Neural progenitor cell (in vitro differentiated cells): ENCODE measurements around the gene PARD3B. TPM values are rescaled to one million over a fixed set of nuclear protein-coding genes. Genes with fewer than 3 reads are reported as not detected.

Experiments
- DNase-seq: peaks from one replicate; pipeline ENCODE4 v3.0.0-alpha.2; 2016; ENCODE audit warnings: low spot score
- H2AFZ ChIP-seq: fragments of 200-600 bp; sonication (generic); replicated peaks from 2 replicates; pipeline ENCODE4 v1.6.1; 2016; ENCODE audit warnings: antibody characterized with exemption
- H3F3A ChIP-seq: fragments of 200-600 bp; sonication (generic); 2 replicates; pipeline ENCODE4 v1.6.1; 2016; ENCODE audit warnings: antibody characterized with exemption, low read depth
- H3K27ac ChIP-seq: fragments of 200-600 bp; sonication (generic); 2 replicates; pipeline ENCODE4 v1.5.1; 2016; ENCODE audit warnings: mild to moderate bottlenecking
- H3K27me3 ChIP-seq: fragments of 200-600 bp; sonication (generic); 2 replicates; pipeline ENCODE4 v1.6.1; 2016; ENCODE audit warnings: mild to moderate bottlenecking, moderate library complexity
- H3K36me3 ChIP-seq: fragments of 200-600 bp; sonication (generic); 2 replicates; pipeline ENCODE4 v1.5.1; 2016
- H3K4me1 ChIP-seq: fragments of 200-600 bp; sonication (generic); 2 replicates; pipeline ENCODE4 v1.6.1; 2016; ENCODE audit warnings: mixed run types
- H3K4me2 ChIP-seq: fragments of 200-600 bp; sonication (generic); 2 replicates; pipeline ENCODE4 v1.6.1; 2016
- H3K4me3 ChIP-seq: fragments of 200-600 bp; sonication (generic); 2 replicates; pipeline ENCODE4 v1.5.1; 2016
- H3K79me2 ChIP-seq: fragments of 200-600 bp; sonication (generic); 2 replicates; pipeline ENCODE4 v1.6.1; 2016; ENCODE audit warnings: low read depth
- H3K9ac ChIP-seq: fragments of 200-600 bp; sonication (generic); 2 replicates; pipeline ENCODE4 v1.6.1; 2016
- H3K9me3 ChIP-seq: fragments of 200-600 bp; sonication (generic); 2 replicates; pipeline ENCODE4 v1.5.1; 2016; ENCODE audit warnings: low read depth
- H4K20me1 ChIP-seq: fragments of 200-600 bp; sonication (generic); 2 replicates; pipeline ENCODE4 v1.6.1; 2016; ENCODE audit warnings: low read depth
- H3K27ac Mint-ChIP-seq: 3 replicates; pipeline ENCODE4 v1.8.0; 2021; ENCODE audit warnings: mixed read lengths
- H3K27me3 Mint-ChIP-seq: 2 replicates; pipeline ENCODE4 v1.8.0; 2022; ENCODE audit warnings: low read depth, mild to moderate bottlenecking, inconsistent platforms, moderate library complexity, mixed read lengths; ENCODE audit not compliant: insufficient read depth
- H3K36me3 Mint-ChIP-seq: 3 replicates; pipeline ENCODE4 v1.8.0; 2021; ENCODE audit warnings: mixed read lengths
- H3K4me1 Mint-ChIP-seq: 3 replicates; pipeline ENCODE4 v1.8.0; 2021; ENCODE audit warnings: mixed read lengths
- H3K4me3 Mint-ChIP-seq: 3 replicates; pipeline ENCODE4 v1.8.0; 2021; ENCODE audit warnings: mild to moderate bottlenecking, moderate library complexity, mixed read lengths
- H3K9me3 Mint-ChIP-seq: 3 replicates; pipeline ENCODE4 v1.8.0; 2020; ENCODE audit warnings: mixed read lengths
- CTCF ChIP-seq: fragments of 200-600 bp; sonication (generic); IDR thresholded peaks from 2 replicates; pipeline ENCODE4 v1.5.1; 2017; ENCODE audit warnings: antibody characterized with exemption, mild to moderate bottlenecking
- EZH2 ChIP-seq: fragments of 200-600 bp; sonication (generic); IDR thresholded peaks from 2 replicates; pipeline ENCODE4 v1.6.1; 2017; ENCODE audit warnings: antibody characterized with exemption, mild to moderate bottlenecking, moderate library complexity
- EZH2phosphoT487 ChIP-seq: fragments of 200-600 bp; sonication (generic); IDR thresholded peaks from 2 replicates; pipeline ENCODE4 v1.6.1; 2017; ENCODE audit warnings: antibody characterized with exemption
- total RNA-seq: library from RNA; depleted of rRNA; stranded (reverse); fragments of >200 nt; gene quantifications from 2 replicates; pipeline ENCODE4 v1.2.3, GENCODE V29; 2015; ENCODE audit warnings: low replicate concordance

Gene PARD3B
- total RNA-seq, 1 donor from 2014 or later = 8.4 TPM

DNA sequence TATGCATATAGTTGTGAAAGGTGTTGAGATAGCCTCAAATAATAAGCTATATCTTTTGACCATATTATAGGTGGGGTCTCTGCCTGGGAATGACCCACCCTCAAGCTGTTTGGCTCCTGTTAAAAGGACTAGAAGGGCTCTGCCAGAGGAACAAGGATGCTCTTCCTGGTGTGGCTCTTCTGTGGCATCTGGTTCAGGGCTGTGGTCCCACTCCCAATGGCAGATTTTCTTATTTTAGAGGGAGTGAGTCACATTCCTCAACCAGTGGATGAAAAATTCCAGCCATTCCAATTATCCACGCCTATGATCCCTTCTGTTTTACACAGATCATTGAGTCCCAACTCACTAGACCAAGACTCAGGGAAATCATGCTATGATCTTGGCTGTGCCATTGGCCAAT, 119.9 kb downstream of the PARD3B start:
- TF ChIP-seq CTCF (no peak), EZH2 (no peak), EZH2phosphoT487 (no peak)
- H3K4me2 ChIP-seq = no peak overlapping the region
- H3K36me3 Mint-ChIP-seq = peaks cover 1% of the 10 kb centered on the region
- peaks cover 1% of the 10 kb centered on the region for H3K4me1 ChIP-seq
- no peaks in the 10 kb centered on the region for H3K9me3 ChIP-seq
- H3K4me3 Mint-ChIP-seq = no peak overlapping the region
- H3K27me3 ChIP-seq = no peaks in the 10 kb centered on the region
- peak; percentile 6 for DNase-seq
- no peak overlapping the region for H3K27ac ChIP-seq
- no peaks in the 10 kb centered on the region for H4K20me1 ChIP-seq
- no peaks in the 10 kb centered on the region for H3K9me3 Mint-ChIP-seq
- H3F3A ChIP-seq = no peaks in the 10 kb centered on the region
- H3K4me1 Mint-ChIP-seq = peaks cover 7% of the 10 kb centered on the region
- no peaks in the 10 kb centered on the region for H3K36me3 ChIP-seq
- H3K27me3 Mint-ChIP-seq = no peaks in the 10 kb centered on the region
- no peak overlapping the region for H3K27ac Mint-ChIP-seq
- H3K9ac ChIP-seq = no peak overlapping the region
- H2AFZ ChIP-seq = no peak overlapping the region
- no peak overlapping the region for H3K4me3 ChIP-seq
- no peaks in the 10 kb centered on the region for H3K79me2 ChIP-seq

GRCh38 chr2:204665771-204666170, 120.5 kb downstream of the PARD3B start:
- TF ChIP-seq EZH2phosphoT487 (no peak), EZH2 (no peak), CTCF (no peak)
- peaks cover 7% of the 10 kb centered on the region for H3K4me1 Mint-ChIP-seq
- peaks cover 1% of the 10 kb centered on the region for H3K27me3 Mint-ChIP-seq
- no peak overlapping the region for H3K4me3 Mint-ChIP-seq
- no peaks in the 10 kb centered on the region for H3K79me2 ChIP-seq
- no peaks in the 10 kb centered on the region for H3K9me3 Mint-ChIP-seq
- H3K4me1 ChIP-seq = peaks cover 7% of the 10 kb centered on the region
- no peak overlapping the region for H3K9ac ChIP-seq
- H3K27me3 ChIP-seq = no peaks in the 10 kb centered on the region
- no peak overlapping the region for H2AFZ ChIP-seq
- no peak overlapping the region for H3K4me2 ChIP-seq
- no peak overlapping the region for H3K27ac ChIP-seq
- H3F3A ChIP-seq = no peaks in the 10 kb centered on the region
- H3K36me3 Mint-ChIP-seq = peaks cover 1% of the 10 kb centered on the region
- H3K36me3 ChIP-seq = no peaks in the 10 kb centered on the region
- no peaks in the 10 kb centered on the region for H3K9me3 ChIP-seq
- no peak overlapping the region for H3K27ac Mint-ChIP-seq
- H3K4me3 ChIP-seq = no peak overlapping the region
- DNase-seq = no peak
- H4K20me1 ChIP-seq = no peaks in the 10 kb centered on the region

DNA sequence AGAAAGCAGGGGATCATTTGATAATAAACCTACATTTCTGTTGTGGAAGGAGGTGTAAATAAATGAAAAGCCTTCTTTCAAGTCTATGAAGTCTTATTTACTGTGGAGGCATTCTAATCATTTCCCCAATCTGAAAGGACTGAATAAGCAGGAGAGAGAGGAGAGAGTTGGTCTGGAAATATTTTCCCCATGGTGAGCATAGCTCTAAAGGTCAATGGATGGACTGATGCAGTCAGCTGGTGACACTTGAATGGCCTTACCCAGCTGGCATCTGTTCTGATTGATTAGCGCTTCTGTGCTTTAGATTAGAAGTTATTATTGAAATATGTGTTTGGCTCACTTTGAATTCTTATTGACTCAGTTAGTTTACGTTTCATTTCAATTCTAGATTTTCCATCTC, 122.7 kb downstream of the PARD3B start:
- Histone ChIP-seq H3K36me3 (no peaks in the 10 kb centered on the region), H3K4me2 (no peak overlapping the region), H3K4me1 (peaks cover 10% of the 10 kb centered on the region), H3K9me3 (no peaks in the 10 kb centered on the region), H3K79me2 (no peaks in the 10 kb centered on the region), H3K9ac (no peak overlapping the region), H3K4me3 (no peak overlapping the region), H3F3A (no peaks in the 10 kb centered on the region), H4K20me1 (no peaks in the 10 kb centered on the region), H3K27ac (no peak overlapping the region), H3K27me3 (no peaks in the 10 kb centered on the region), H2AFZ (no peak overlapping the region)
- no peak for TF ChIP-seq EZH2
- TF ChIP-seq CTCF = no peak
- no peak for TF ChIP-seq EZH2phosphoT487
- H3K27me3 Mint-ChIP-seq = peaks cover 3% of the 10 kb centered on the region
- no peak for DNase-seq
- peaks cover 5% of the 10 kb centered on the region for H3K4me1 Mint-ChIP-seq
- H3K27ac Mint-ChIP-seq = no peak overlapping the region
- no peak overlapping the region for H3K4me3 Mint-ChIP-seq
- H3K9me3 Mint-ChIP-seq = no peaks in the 10 kb centered on the region
- H3K36me3 Mint-ChIP-seq = no peaks in the 10 kb centered on the region

DNA sequence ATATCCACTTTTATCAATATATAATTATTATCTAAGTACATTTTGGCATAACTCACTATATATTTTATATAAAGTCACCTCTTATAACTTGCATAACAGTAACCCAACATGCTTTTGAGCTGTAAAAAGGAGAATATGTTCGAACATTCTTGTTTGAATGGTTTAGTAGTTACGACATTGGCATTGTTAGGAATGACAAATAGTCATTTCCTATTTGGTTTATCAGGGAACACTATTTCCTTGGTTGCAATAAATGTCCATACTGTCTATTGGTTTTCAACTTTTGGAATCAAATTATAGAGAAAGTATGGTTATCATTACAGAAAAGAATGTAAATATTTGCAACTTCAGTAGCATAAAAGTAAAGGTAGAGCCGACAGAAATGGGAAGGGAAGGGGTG, 124.1 kb downstream of the PARD3B start:
- peaks cover 3% of the 10 kb centered on the region for H3K27me3 Mint-ChIP-seq
- Histone ChIP-seq H3K4me3 (no peak overlapping the region), H3K4me2 (no peak overlapping the region), H3K36me3 (no peaks in the 10 kb centered on the region), H3K27me3 (no peaks in the 10 kb centered on the region), H3F3A (no peaks in the 10 kb centered on the region), H4K20me1 (no peaks in the 10 kb centered on the region), H2AFZ (no peak overlapping the region), H3K9me3 (no peaks in the 10 kb centered on the region), H3K4me1 (peaks cover 10% of the 10 kb centered on the region), H3K27ac (no peak overlapping the region), H3K9ac (no peak overlapping the region), H3K79me2 (no peaks in the 10 kb centered on the region)
- H3K27ac Mint-ChIP-seq = no peak overlapping the region
- no peak for DNase-seq
- TF ChIP-seq EZH2phosphoT487 = no peak
- no peak for TF ChIP-seq CTCF
- no peak for TF ChIP-seq EZH2
- H3K4me3 Mint-ChIP-seq = no peak overlapping the region
- H3K9me3 Mint-ChIP-seq = no peaks in the 10 kb centered on the region
- peaks cover 7% of the 10 kb centered on the region for H3K4me1 Mint-ChIP-seq
- no peaks in the 10 kb centered on the region for H3K36me3 Mint-ChIP-seq
